IMR-90 (cell line): Measurements from ENCODE around the gene SKIL. TPM values are rescaled to one million over a fixed set of nuclear protein-coding genes. Genes with fewer than 3 reads are reported as not detected.

Experiments
- ATAC-seq: fragments of 200-7000 bp; cut with Tn5 transposase; 2 replicates; pipeline ENCODE4 v1.9.1; 2020; ENCODE audit warnings: low read depth, mild to moderate bottlenecking, moderate library complexity
- BruUV-seq: library from RNA; stranded (reverse); fragments of 400-500 nt; replicated peaks from 2 replicates; lab custom pipeline; 2021; lab: Mats Ljungman, UMichigan
- CTCF ChIA-PET: fragments of 300-600 bp; formaldehyde crosslinking; extraction: SDS; loops from one replicate; lab custom pipeline; 2021; ENCODE audit warnings: antibody characterized with exemption; lab: Yijun Ruan, JAX
- POLR2A ChIA-PET: fragments of 300-600 bp; sonication (Branson Sonifier 250); formaldehyde crosslinking; loops from one replicate; lab custom pipeline; 2022; ENCODE audit warnings: antibody characterized with exemption; ENCODE audit not compliant: unreplicated experiment; lab: Charles Lee
- DNase-seq: peaks from one replicate; pipeline ENCODE4 v3.0.0; 2013
- H2AFZ ChIP-seq: replicated peaks from 2 replicates; pipeline ENCODE3; 2013; ENCODE audit warnings: low read length, mild to moderate bottlenecking; ENCODE audit not compliant: poor library complexity
- H2AK5ac ChIP-seq: 2 replicates; pipeline ENCODE4 v1.6.1; 2013; ENCODE audit warnings: low read depth, low read length, inconsistent platforms
- H2AK9ac ChIP-seq: replicated peaks from 2 replicates; pipeline ENCODE3; 2013; ENCODE audit warnings: mild to moderate bottlenecking, low read depth, low read length, moderate library complexity; ENCODE audit not compliant: poor library complexity
- H2BK120ac ChIP-seq: 2 replicates; pipeline ENCODE4 v1.6.1; 2013; ENCODE audit warnings: low read depth, low read length, inconsistent platforms
- H2BK15ac ChIP-seq: 3 replicates; pipeline ENCODE4 v1.6.1; 2013; ENCODE audit warnings: low read depth, low read length, inconsistent platforms
- H2BK20ac ChIP-seq: 2 replicates; pipeline ENCODE4 v1.6.1; 2013; ENCODE audit warnings: low read depth, mild to moderate bottlenecking, inconsistent platforms, low read length, moderate library complexity
- H2BK5ac ChIP-seq: 2 replicates; pipeline ENCODE4 v1.6.1; 2013; ENCODE audit warnings: mild to moderate bottlenecking, low read depth, low read length, inconsistent platforms; ENCODE audit not compliant: poor library complexity, severe bottlenecking
- H3K14ac ChIP-seq: replicated peaks from 2 replicates; pipeline ENCODE4 v1.6.1; 2013; ENCODE audit warnings: low read depth, low read length, inconsistent platforms
- H3K18ac ChIP-seq: 2 replicates; pipeline ENCODE4 v1.6.1; 2013; ENCODE audit warnings: low read depth, low read length, control low read depth
- H3K23ac ChIP-seq: 2 replicates; pipeline ENCODE4 v1.6.1; 2013; ENCODE audit warnings: low read depth, low read length, inconsistent platforms
- H3K27ac ChIP-seq: 2 replicates; pipeline ENCODE4 v1.5.1; 2013; ENCODE audit warnings: mild to moderate bottlenecking, control low read depth, low read length; ENCODE audit not compliant: insufficient read depth
- H3K27me3 ChIP-seq: 2 replicates; pipeline ENCODE4 v1.6.1; 2013; ENCODE audit warnings: low read length; ENCODE audit not compliant: control insufficient read depth, insufficient read depth
- H3K36me3 ChIP-seq: 2 replicates; pipeline ENCODE4 v1.6.1; 2013; ENCODE audit warnings: low read length, mixed read lengths; ENCODE audit not compliant: control insufficient read depth, insufficient read depth
- H3K4ac ChIP-seq: 2 replicates; pipeline ENCODE4 v1.6.1; 2013; ENCODE audit warnings: low read depth, low read length, inconsistent platforms
- H3K4me1 ChIP-seq: 2 replicates; pipeline ENCODE4 v1.6.1; 2013; ENCODE audit warnings: low read length, mixed read lengths; ENCODE audit not compliant: control insufficient read depth, insufficient read depth
- H3K4me2 ChIP-seq: 2 replicates; pipeline ENCODE4 v1.6.1; 2013; ENCODE audit warnings: low read depth, mild to moderate bottlenecking, control low read depth, low read length, moderate library complexity
- H3K4me3 ChIP-seq: 2 replicates; pipeline ENCODE4 v1.5.1; 2013; ENCODE audit warnings: low read depth, mild to moderate bottlenecking, control low read depth, low read length, moderate library complexity; ENCODE audit not compliant: insufficient read depth
- H3K56ac ChIP-seq: 2 replicates; pipeline ENCODE4 v1.6.1; 2013; ENCODE audit warnings: low read length, inconsistent platforms; ENCODE audit not compliant: insufficient read depth; ENCODE audit errors: extremely low read depth
- H3K79me1 ChIP-seq, 2 experiments: 2 replicates each; pipeline ENCODE4 v1.6.1; 2013; ENCODE audit warnings: low read length in 2 of 2, inconsistent platforms in 1 of 2, low read depth in 1 of 2
- H3K9ac ChIP-seq: 2 replicates; pipeline ENCODE4 v1.6.1; 2013; ENCODE audit warnings: low read depth, low read length, control low read depth
- H3K9me1 ChIP-seq: 2 replicates; pipeline ENCODE4 v1.6.1; 2013; ENCODE audit warnings: low read length, inconsistent platforms; ENCODE audit not compliant: insufficient read depth
- H3K9me3 ChIP-seq: 2 replicates; pipeline ENCODE4 v1.6.1; 2013; ENCODE audit warnings: low read length; ENCODE audit not compliant: control insufficient read depth, insufficient read depth
- H4K20me1 ChIP-seq: 2 replicates; pipeline ENCODE4 v1.6.1; 2013; ENCODE audit warnings: low read length, inconsistent platforms; ENCODE audit not compliant: insufficient read depth
- H4K5ac ChIP-seq: 2 replicates; pipeline ENCODE4 v1.6.1; 2013; ENCODE audit warnings: mild to moderate bottlenecking, low read depth, low read length, control low read depth
- H4K8ac ChIP-seq, 2 experiments: 2 replicates each; pipeline ENCODE4 v1.6.1; 2013; ENCODE audit warnings: low read depth in 2 of 2, low read length in 2 of 2, control low read depth in 1 of 2, inconsistent platforms in 1 of 2
- H4K91ac ChIP-seq: 2 replicates; pipeline ENCODE4 v1.6.1; 2013; ENCODE audit warnings: low read depth, low read length, inconsistent platforms; ENCODE audit not compliant: insufficient read depth
- CEBPB ChIP-seq: IDR thresholded peaks from 2 replicates; pipeline ENCODE4 v1.6.1; 2012; ENCODE audit warnings: low read depth, low read length, improper control_type of control experiment
- MXI1 ChIP-seq: IDR thresholded peaks from 2 replicates; pipeline ENCODE4 v1.6.1; 2012; ENCODE audit warnings: low read depth, mild to moderate bottlenecking, low read length, moderate library complexity, borderline replicate concordance
- NFE2L2 ChIP-seq: fragments of 150-350 bp; IDR thresholded peaks from 2 replicates; pipeline ENCODE4 v1.6.1; 2016; ENCODE audit warnings: low read depth, mild to moderate bottlenecking, low read length
- RAD21 ChIP-seq: IDR thresholded peaks from 2 replicates; pipeline ENCODE4 v1.6.1; 2012; ENCODE audit warnings: low read length, improper control_type of control experiment
- SMC3 ChIP-seq: fragments of 150-350 bp; IDR thresholded peaks from 2 replicates; pipeline ENCODE4 v1.6.1; 2016; ENCODE audit warnings: low read depth, mild to moderate bottlenecking, antibody characterized with exemption, low read length, moderate library complexity
- WGBS, 2 experiments: methylation state at CpG; one replicate each; pipeline versions ENCODE4 v1.1.5 to v1.1.7; 2013; ENCODE audit warnings: missing lambda C conversion rate in 2 of 2; ENCODE audit not compliant: insufficient read length in 1 of 2; ENCODE audit errors: extremely low coverage in 2 of 2; 5-methylcytosine and 5-hydroxymethylcytosine counted together
- dilution Hi-C: fragments of 300-500 bp; cut with HindIII; formaldehyde crosslinking; loops from one replicate; pipeline ENCODE4 v1.14.3; 2018; ENCODE audit warnings: low sequenced_read_pairs; ENCODE audit not compliant: unreplicated experiment
- in situ Hi-C: fragments of 300-500 bp; cut with MboI; formaldehyde crosslinking; loops from 3 replicates; pipeline ENCODE4 v1.14.3; 2019; ENCODE audit warnings: low sequenced_read_pairs, inconsistent platforms, mixed read lengths
- intact Hi-C: fragments of 100-400 bp; cut with micrococcal nuclease; formaldehyde crosslinking; loops from 2 replicates; pipeline ENCODE4 v1.10.0; 2022
- polyA plus RNA-seq, 3 experiments: library from polyadenylated mRNA; depleted of rRNA; stranded (reverse); fragments of >200 nt; gene quantifications; 2 replicates each; pipeline ENCODE4 v1.2.3, GENCODE V29; 2012; ENCODE audit warnings: low replicate concordance in 1 of 3
- total RNA-seq: library from RNA; depleted of rRNA; stranded (reverse); fragments of >200 nt; gene quantifications from 2 replicates; pipeline ENCODE4 v1.2.3, GENCODE V29; 2012
- TF ChIP-seq, protein P1 (sequence below): conservative IDR thresholded peaks from 2 replicates; pipeline ENCODE4 v1.5.1; 2012; ENCODE audit warnings: mild to moderate bottlenecking, low read depth, low read length, improper control_type of control experiment
- TF ChIP-seq, protein P2 (sequence below): fragments of 150-350 bp; IDR thresholded peaks from 2 replicates; pipeline ENCODE4 v1.6.1; 2016; ENCODE audit warnings: low read depth, mild to moderate bottlenecking, low read length, moderate library complexity, borderline replicate concordance

Gene SKIL
- total and polyA plus RNA-seq, 2 of the 4 experiments (the other 2 are of a cell fraction), result 9.2 to 55.9 TPM

DNA sequence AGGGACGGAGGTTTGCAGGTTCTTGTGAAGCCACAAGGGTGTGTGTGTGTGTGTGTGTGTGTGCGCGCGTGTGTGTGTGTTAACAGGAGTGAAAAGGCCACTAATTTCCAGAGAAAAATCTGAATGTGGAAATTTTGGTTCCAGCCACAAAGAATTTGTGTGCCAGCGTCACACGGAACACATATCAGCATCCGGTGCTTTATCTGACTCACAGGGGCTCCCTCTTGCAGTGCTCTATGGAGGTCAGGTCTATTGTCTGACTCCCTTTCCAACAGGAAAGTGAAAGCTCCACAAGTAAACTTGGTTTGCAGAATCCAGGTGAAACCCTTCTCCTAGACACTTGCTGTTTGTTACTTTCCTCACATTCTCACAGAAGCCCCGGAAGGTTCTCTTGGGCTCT lies 67.4 kb downstream of the SKIL start:
- Histone ChIP-seq H4K5ac (no peak overlapping the region), H3K4me1 (peaks cover 11% of the 10 kb centered on the region), H3K23ac (peak overlapping the region; percentile 31; the same call in 1 of the 2 replicates), H3K27me3 (no peaks in the 10 kb centered on the region), H3K27ac (no peak overlapping the region), H3K79me1 (peaks cover 15 to 60% of the 10 kb centered on the region in 2 experiments; a peak in 3 of 4 replicates), H3K4me2 (no peak overlapping the region), H2BK15ac (no peak overlapping the region), H3K14ac (no peak overlapping the region), H4K8ac (no peak overlapping the region), H3K9me1 (peaks cover 13% of the 10 kb centered on the region), H3K56ac (no peak overlapping the region), H3K4me3 (no peak overlapping the region), H2BK120ac (no peak overlapping the region), H2AFZ (no peak overlapping the region), H3K9me3 (no peaks in the 10 kb centered on the region), H2BK5ac (no peak overlapping the region), H3K18ac (no peak overlapping the region), H3K4ac (no peak overlapping the region), H2AK5ac (no peak overlapping the region), H2AK9ac (no peak overlapping the region), H3K9ac (no peak overlapping the region), H2BK20ac (no peak overlapping the region), H3K36me3 (peaks cover 45% of the 10 kb centered on the region), H4K91ac (no peak overlapping the region), H4K20me1 (peaks cover 47% of the 10 kb centered on the region)
- intact Hi-C loops (loop anchor here (5.0 kb wide), 1 partner anchor 197 kb away; no protein-coding TSS in a partner anchor), dilution Hi-C loops (no loop called here), in situ Hi-C loops (loop anchor here (10.0 kb wide), 1 partner anchor 270 kb away; no protein-coding TSS in a partner anchor)
- ChIA-PET POLR2A (no interaction called here), CTCF (no interaction called here)
- TF ChIP-seq CEBPB (no peak), RAD21 (no peak), SMC3 (no peak), MXI1 (no peak), NFE2L2 (no peak)
- TF ChIP-seq, protein P1, sequence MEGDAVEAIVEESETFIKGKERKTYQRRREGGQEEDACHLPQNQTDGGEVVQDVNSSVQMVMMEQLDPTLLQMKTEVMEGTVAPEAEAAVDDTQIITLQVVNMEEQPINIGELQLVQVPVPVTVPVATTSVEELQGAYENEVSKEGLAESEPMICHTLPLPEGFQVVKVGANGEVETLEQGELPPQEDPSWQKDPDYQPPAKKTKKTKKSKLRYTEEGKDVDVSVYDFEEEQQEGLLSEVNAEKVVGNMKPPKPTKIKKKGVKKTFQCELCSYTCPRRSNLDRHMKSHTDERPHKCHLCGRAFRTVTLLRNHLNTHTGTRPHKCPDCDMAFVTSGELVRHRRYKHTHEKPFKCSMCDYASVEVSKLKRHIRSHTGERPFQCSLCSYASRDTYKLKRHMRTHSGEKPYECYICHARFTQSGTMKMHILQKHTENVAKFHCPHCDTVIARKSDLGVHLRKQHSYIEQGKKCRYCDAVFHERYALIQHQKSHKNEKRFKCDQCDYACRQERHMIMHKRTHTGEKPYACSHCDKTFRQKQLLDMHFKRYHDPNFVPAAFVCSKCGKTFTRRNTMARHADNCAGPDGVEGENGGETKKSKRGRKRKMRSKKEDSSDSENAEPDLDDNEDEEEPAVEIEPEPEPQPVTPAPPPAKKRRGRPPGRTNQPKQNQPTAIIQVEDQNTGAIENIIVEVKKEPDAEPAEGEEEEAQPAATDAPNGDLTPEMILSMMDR, result no peak
- TF ChIP-seq, protein P2, sequence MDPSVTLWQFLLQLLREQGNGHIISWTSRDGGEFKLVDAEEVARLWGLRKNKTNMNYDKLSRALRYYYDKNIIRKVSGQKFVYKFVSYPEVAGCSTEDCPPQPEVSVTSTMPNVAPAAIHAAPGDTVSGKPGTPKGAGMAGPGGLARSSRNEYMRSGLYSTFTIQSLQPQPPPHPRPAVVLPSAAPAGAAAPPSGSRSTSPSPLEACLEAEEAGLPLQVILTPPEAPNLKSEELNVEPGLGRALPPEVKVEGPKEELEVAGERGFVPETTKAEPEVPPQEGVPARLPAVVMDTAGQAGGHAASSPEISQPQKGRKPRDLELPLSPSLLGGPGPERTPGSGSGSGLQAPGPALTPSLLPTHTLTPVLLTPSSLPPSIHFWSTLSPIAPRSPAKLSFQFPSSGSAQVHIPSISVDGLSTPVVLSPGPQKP, result no peak
- ATAC-seq (no peak), DNase-seq (no peak)
- 60% methylated on average over 1 of the region's 8 CpGs; no CpG with 5 or more reads in 1 of the 2 experiments for WGBS, 2 experiments
- BruUV-seq, result no TSS peak
